Caco-2 (cell line): ENCODE measurements around the gene POMZP3. TPM values are rescaled to one million over a fixed set of nuclear protein-coding genes. Genes with fewer than 3 reads are reported as not detected.
"Not testable (repeated sequence)": the region's sequence is repeated elsewhere in the genome, so short reads cannot be mapped to it uniquely, and the experiment has no call there.

Experiments used
- Bru-seq: library from RNA; stranded (reverse); fragments of 400-500 nt; gene quantifications from one replicate; lab custom pipeline; 2021; lab: Mats Ljungman, UMichigan
- BruChase-seq, 2 experiments: library from RNA; stranded (reverse); fragments of 400-500 nt; gene quantifications; one replicate each; lab custom pipeline; 2021; lab: Mats Ljungman, UMichigan
- BruUV-seq: library from RNA; stranded (reverse); fragments of 400-500 nt; replicated peaks from 2 replicates; lab custom pipeline; 2021; lab: Mats Ljungman, UMichigan
- CTCF ChIA-PET: fragments of 300-600 bp; sonication (Branson Sonifier 250); formaldehyde crosslinking; loops from one replicate; lab custom pipeline; 2022; ENCODE audit warnings: antibody characterized with exemption; lab: Charles Lee
- POLR2A ChIA-PET: fragments of 300-600 bp; sonication (Branson Sonifier 250); formaldehyde crosslinking; loops from one replicate; lab custom pipeline; 2022; ENCODE audit warnings: antibody characterized with exemption; lab: Charles Lee
- DNase-seq, 2 experiments: peaks; one replicate each; pipeline versions ENCODE4 v3.0.0 to v3.0.0-alpha.2; 2020 to 2022
- H3K27me3 ChIP-seq: replicated peaks from 2 replicates; pipeline ENCODE4 v1.6.0; 2011; ENCODE audit warnings: low read length; ENCODE audit not compliant: control insufficient read depth, insufficient read depth
- H3K36me3 ChIP-seq: 2 replicates; pipeline ENCODE4 v1.5.1; 2011; ENCODE audit warnings: low read length; ENCODE audit not compliant: control insufficient read depth, insufficient read depth
- H3K4me1 ChIP-seq: fragments of 250-450 bp; sonication (Bioruptor Pico); 2 replicates; pipeline ENCODE4 v1.5.1; 2020; ENCODE audit warnings: mild to moderate bottlenecking
- H3K4me3 ChIP-seq: 2 replicates; pipeline ENCODE4 v1.5.1; 2011; ENCODE audit warnings: low read depth, mild to moderate bottlenecking, control low read depth, low read length
- H3K9me3 ChIP-seq: fragments of 250-450 bp; sonication (Bioruptor Pico); 2 replicates; pipeline ENCODE4 v1.5.1; 2020; ENCODE audit warnings: mild to moderate bottlenecking, moderate library complexity
- H3K27ac Mint-ChIP-seq: one replicate; pipeline ENCODE4 v1.8.0; 2022; ENCODE audit warnings: mixed read lengths; ENCODE audit not compliant: unreplicated experiment
- H3K27me3 Mint-ChIP-seq: one replicate; pipeline ENCODE4 v1.8.0; 2022; ENCODE audit warnings: mixed read lengths; ENCODE audit not compliant: insufficient read depth, unreplicated experiment
- H3K36me3 Mint-ChIP-seq: one replicate; pipeline ENCODE4 v1.8.0; 2022; ENCODE audit warnings: mild to moderate bottlenecking, mixed read lengths; ENCODE audit not compliant: insufficient read depth, unreplicated experiment
- H3K4me1 Mint-ChIP-seq: one replicate; pipeline ENCODE4 v1.8.0; 2022; ENCODE audit warnings: low read depth, mixed read lengths; ENCODE audit not compliant: unreplicated experiment
- H3K4me3 Mint-ChIP-seq: one replicate; pipeline ENCODE4 v1.8.0; 2022; ENCODE audit warnings: mild to moderate bottlenecking, moderate library complexity, mixed read lengths; ENCODE audit not compliant: unreplicated experiment
- H3K9me3 Mint-ChIP-seq: one replicate; pipeline ENCODE4 v1.8.0; 2022; ENCODE audit warnings: mixed read lengths; ENCODE audit not compliant: unreplicated experiment
- intact Hi-C: fragments of 100-400 bp; cut with micrococcal nuclease; formaldehyde crosslinking; loops from one replicate; pipeline ENCODE4 v1.10.0; 2022; ENCODE audit not compliant: unreplicated experiment
- long read RNA-seq: library from polyadenylated mRNA; stranded (forward); transcript quantifications from one replicate; pipeline ENCODE4 v2.0.0, GENCODE V29; 2022
- total RNA-seq: library from RNA; stranded (reverse); gene quantifications from 2 replicates; pipeline ENCODE4 v1.2.3, GENCODE V29; 2022

POMZP3 gene
- 16.5 and 23.8 TPM in 2 replicates for total RNA-seq
- Bru-seq, nascent RNA: percentile 63 among the genes with signal in this experiment
- percentile 57 among the genes with signal in this experiment for BruChase-seq, experiment 1, labeled RNA remaining after a 2-hour chase
- percentile 63 among the genes with signal in this experiment for BruChase-seq, experiment 2, labeled RNA remaining after a 6-hour chase
- long read RNA-seq, transcript POMZP3-202 (7 exons, 1,490 nt): major isoform, 17 of 29 reads
- long read RNA-seq, partial matches to known transcripts: 6 of 29 reads
- long read RNA-seq, other reads (novel, unspliced or antisense): 5 of 29 reads

- H3K27me3 ChIP-seq, intact Hi-C loops, H3K4me1 ChIP-seq, H3K9me3 ChIP-seq, H3K4me1 Mint-ChIP-seq, H3K36me3 ChIP-seq, H3K27me3 Mint-ChIP-seq, BruUV-seq, H3K9me3 Mint-ChIP-seq, POLR2A ChIA-PET, CTCF ChIA-PET: not testable (repeated sequence)
- Mint-ChIP-seq H3K27ac (peak within 1 kb of the TSS; percentile 93), H3K36me3 (peaks cover 43% of the 10 kb centered on the region), H3K4me3 (peak within 1 kb of the TSS; percentile 85)
- H3K4me3 ChIP-seq: peak within 1 kb of the TSS; percentile 59
- DNase-seq: peak; percentile 47 to 61
Observed at GRCh38 chr7:76626989-76627642, at the start of gene POMZP3. Gene POMZP3, minus strand, starts transcription at chr7:76627279. Its CDS starts 1,215 bp downstream, at chr7:76626064.

- H3K27ac Mint-ChIP-seq, H3K4me1 Mint-ChIP-seq, intact Hi-C loops: not testable (repeated sequence)
Observed at GRCh38 chr7:76675783-76676182, 48.7 kb upstream of the POMZP3 start.

GRCh38 chr7:76673346-76673745 lies 46.3 kb upstream of the POMZP3 start:
- H3K4me1 Mint-ChIP-seq, H3K36me3 Mint-ChIP-seq, DNase-seq, H3K36me3 ChIP-seq, CTCF ChIA-PET, POLR2A ChIA-PET, intact Hi-C loops, H3K4me3 ChIP-seq, H3K27me3 Mint-ChIP-seq, H3K4me1 ChIP-seq, BruUV-seq, H3K9me3 Mint-ChIP-seq, H3K27ac Mint-ChIP-seq, H3K9me3 ChIP-seq, H3K4me3 Mint-ChIP-seq, H3K27me3 ChIP-seq: not testable (repeated sequence)

More at GRCh38 chr7:76675783-76676182, 48.7 kb upstream of the POMZP3 start:
- BruUV-seq, H3K9me3 ChIP-seq, H3K27me3 ChIP-seq, H3K9me3 Mint-ChIP-seq, H3K4me1 ChIP-seq, H3K36me3 ChIP-seq, H3K4me3 Mint-ChIP-seq, DNase-seq, CTCF ChIA-PET, H3K4me3 ChIP-seq, POLR2A ChIA-PET, H3K36me3 Mint-ChIP-seq, H3K27me3 Mint-ChIP-seq: not testable (repeated sequence)

DNA sequence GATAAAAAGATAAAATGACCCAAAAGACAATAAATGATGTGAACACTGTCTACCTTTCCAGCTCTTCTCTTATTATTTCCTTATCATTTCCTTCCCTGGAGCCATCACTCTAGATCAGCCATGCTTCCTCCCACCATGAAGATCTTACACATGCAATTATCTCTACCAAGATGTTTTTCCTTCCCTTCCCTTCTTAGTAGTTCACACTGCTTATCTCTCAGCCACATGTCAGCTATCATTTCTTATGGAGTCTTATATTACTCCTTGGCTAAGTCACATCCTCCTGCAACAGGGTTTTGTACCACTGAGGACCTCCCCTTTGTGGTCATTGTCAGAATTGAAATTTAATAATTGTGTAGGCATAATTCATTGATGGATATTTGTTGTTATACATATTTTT lies 32.1 kb upstream of the POMZP3 start:
- H3K36me3 Mint-ChIP-seq, POLR2A ChIA-PET, H3K4me1 Mint-ChIP-seq, CTCF ChIA-PET, H3K9me3 ChIP-seq, H3K4me3 Mint-ChIP-seq, H3K4me3 ChIP-seq, H3K9me3 Mint-ChIP-seq, H3K27me3 Mint-ChIP-seq, H3K4me1 ChIP-seq, H3K27ac Mint-ChIP-seq, DNase-seq, BruUV-seq, intact Hi-C loops, H3K36me3 ChIP-seq, H3K27me3 ChIP-seq: not testable (repeated sequence)
